Prostate gland (tissue), 2 donors: ENCODE results near the gene TTLL10. TPM values are rescaled to one million over a fixed set of nuclear protein-coding genes. Genes with fewer than 3 reads are reported as not detected.

Source experiments
- DNase-seq: peaks from one replicate; pipeline ENCODE4 v3.0.0-alpha.2; 2019; ENCODE audit warnings: low spot score
- H3K27ac ChIP-seq, 2 donors: fragments of 200-600 bp; sonication (generic); 2 replicates each; pipeline ENCODE4 v1.5.1; 2017 to 2019
- H3K27me3 ChIP-seq: fragments of 200-600 bp; sonication (generic); replicated peaks from 2 replicates; pipeline ENCODE4 v1.5.1; 2019; ENCODE audit not compliant: insufficient read depth
- H3K36me3 ChIP-seq, 2 donors: fragments of 200-600 bp; sonication (generic); 1 replicate in 1 of 2; 2 replicates in 1 of 2; pipeline versions ENCODE4 v1.5.1 to v1.8.1; 2017 to 2019
- H3K4me1 ChIP-seq: fragments of 200-600 bp; sonication (generic); replicated peaks from 2 replicates; pipeline ENCODE4 v1.5.1; 2019
- H3K4me3 ChIP-seq, 2 donors: fragments of 200-600 bp; sonication (generic); 2 replicates each; pipeline ENCODE4 v1.5.1; 2017 to 2019
- H3K9me3 ChIP-seq: fragments of 200-600 bp; sonication (generic); 2 replicates; pipeline ENCODE4 v1.5.1; 2017
- CTCF ChIP-seq, 4 experiments: fragments of 200-600 bp in 2 of 4; fragments of 450-650 bp in 2 of 4; sonication (generic) in 2 of 4; IDR thresholded peaks; 1 replicate in 3 of 4; 2 replicates in 1 of 4; pipeline ENCODE4 v1.5.1; 2016 to 2019; ENCODE audit warnings: antibody characterized with exemption in 4 of 4, mild to moderate bottlenecking in 2 of 4, moderate library complexity in 2 of 4
- POLR2A ChIP-seq: fragments of 450-650 bp; IDR thresholded peaks from one replicate; pipeline ENCODE4 v1.6.1; 2016; ENCODE audit warnings: antibody characterized with exemption, mild to moderate bottlenecking
- POLR2AphosphoS5 ChIP-seq: sonication (generic); formaldehyde crosslinking; IDR thresholded peaks from one replicate; pipeline ENCODE4 v1.6.1; 2017; ENCODE audit warnings: antibody characterized with exemption
- WGBS: methylation state at CpG from one replicate; pipeline ENCODE4 v1.1.5; 2018; 5-methylcytosine and 5-hydroxymethylcytosine counted together
- intact Hi-C: fragments of 100-400 bp; cut with DNase I; formaldehyde crosslinking; loops from one replicate; pipeline ENCODE4 v1.14.2; 2022
- total RNA-seq, 2 donors: library from RNA; depleted of rRNA; stranded (reverse); fragments of >200 nt; gene quantifications; one replicate each; pipeline ENCODE4 v1.1.0, GENCODE V29; 2016

TTLL10 gene
- total RNA-seq, 2 donors from 2014 or later = 0.77 to 7.3 TPM

- Histone ChIP-seq H3K27me3 (no peaks in the 10 kb centered on the region), H3K9me3 (no peaks in the 10 kb centered on the region), H3K4me3 (peak overlapping the region; percentile 25 to 29), H3K4me1 (peaks cover 10% of the 10 kb centered on the region), H3K27ac (peak overlapping the region in 1 of 2 donors; percentile 45), H3K36me3 (no peaks in the 10 kb centered on the region)
- TF ChIP-seq CTCF (IDR thresholded peaks at IDR 0.05) = no peak
- TF ChIP-seq POLR2A = no peak
- no peak for TF ChIP-seq POLR2AphosphoS5
- WGBS = 4% methylated on average over 45 of the region's 48 CpGs
- intact Hi-C loops = no loop called here
- peak; percentile 33 for DNase-seq
Measured at GRCh38 chr1:1136547-1137230, 37.0 kb upstream of the TTLL10 start.

- TF ChIP-seq POLR2AphosphoS5 = no peak
- no peak for TF ChIP-seq POLR2A
- no peak for TF ChIP-seq CTCF (IDR thresholded peaks at IDR 0.05)
- peak overlapping the region in 1 of 2 donors; percentile 45 for H3K27ac ChIP-seq
- H3K27me3 ChIP-seq = no peaks in the 10 kb centered on the region
- peaks cover 10% of the 10 kb centered on the region for H3K4me1 ChIP-seq
- H3K36me3 ChIP-seq = no peaks in the 10 kb centered on the region
- H3K9me3 ChIP-seq = no peaks in the 10 kb centered on the region
- intact Hi-C loops = no loop called here
- WGBS = 27% methylated on average over 18 of the region's 36 CpGs
- H3K4me3 ChIP-seq = peak overlapping the region; percentile 25 to 29
- DNase-seq = no peak
Measured at GRCh38 chr1:1137256-1138045, 36.2 kb upstream of the TTLL10 start.

- H3K9me3 ChIP-seq = no peaks in the 10 kb centered on the region
- no peak for DNase-seq
- no peak overlapping the region for H3K4me3 ChIP-seq
- TF ChIP-seq POLR2AphosphoS5 (no peak), CTCF (IDR thresholded peaks at IDR 0.05) (no peak)
- H3K36me3 ChIP-seq = no peaks in the 10 kb centered on the region
- H3K27me3 ChIP-seq = no peaks in the 10 kb centered on the region
- intact Hi-C loops = no loop called here
- no peak overlapping the region for H3K27ac ChIP-seq
- WGBS = 35% methylated on average over 18 of the region's 18 CpGs
- H3K4me1 ChIP-seq = peaks cover 10% of the 10 kb centered on the region
Measured at GRCh38 chr1:1140673-1141072, 33.0 kb upstream of the TTLL10 start.

GRCh38 chr1:1141244-1141910, 32.3 kb upstream of the TTLL10 start:
- Histone ChIP-seq H3K9me3 (no peaks in the 10 kb centered on the region), H3K27ac (no peak overlapping the region), H3K27me3 (no peaks in the 10 kb centered on the region)

More at GRCh38 chr1:1141244-1141910, 32.3 kb upstream of the TTLL10 start:
- H3K4me1 ChIP-seq = peaks cover 8% of the 10 kb centered on the region
- 83% methylated on average over 10 of the region's 25 CpGs for WGBS
- TF ChIP-seq CTCF (IDR thresholded peaks at IDR 0.05) (no peak), POLR2AphosphoS5 (no peak), POLR2A (no peak)
- no peak for DNase-seq
- H3K36me3 ChIP-seq = no peaks in the 10 kb centered on the region
- no peak overlapping the region for H3K4me3 ChIP-seq
- intact Hi-C loops = no loop called here
